Thyroid gland (tissue), 4 donors: ENCODE data around the gene SLC26A6. TPM values are rescaled to one million over a fixed set of nuclear protein-coding genes. Genes with fewer than 3 reads are reported as not detected.

ENCODE experiments used
- DNase-seq, 2 donors: peaks; one replicate each; pipeline ENCODE4 v3.0.0-alpha.2; 2019
- H3K27ac ChIP-seq, 3 donors: fragments of 200-600 bp; sonication (generic); 1 replicate in 2 of 3; 2 replicates in 1 of 3; pipeline ENCODE4 v1.5.1; 2016 to 2019; ENCODE audit warnings: mild to moderate bottlenecking in 1 of 3, moderate library complexity in 1 of 3
- H3K27me3 ChIP-seq: fragments of 200-600 bp; sonication (generic); one replicate; pipeline ENCODE4 v1.5.1; 2019
- H3K36me3 ChIP-seq, 2 donors: fragments of 200-600 bp; sonication (generic); one replicate each; pipeline ENCODE4 v1.5.1; 2016 to 2019
- H3K4me1 ChIP-seq, 2 donors: fragments of 200-600 bp; sonication (generic); one replicate each; pipeline ENCODE4 v1.5.1; 2017 to 2019
- H3K4me3 ChIP-seq, 3 donors: fragments of 200-600 bp; sonication (generic); replicated peaks in 1 of 3; 1 replicate in 2 of 3; 2 replicates in 1 of 3; pipeline ENCODE4 v1.5.1; 2016; ENCODE audit warnings: mild to moderate bottlenecking in 1 of 3
- H3K9me3 ChIP-seq: fragments of 200-600 bp; sonication (generic); one replicate; pipeline ENCODE4 v1.5.1; 2017
- POLR2A ChIP-seq, 2 donors: fragments of 450-650 bp; IDR thresholded peaks; one replicate each; pipeline ENCODE4 v1.6.1; 2017; ENCODE audit warnings: antibody characterized with exemption in 2 of 2, mild to moderate bottlenecking in 2 of 2, moderate library complexity in 1 of 2
- WGBS, 2 donors: methylation state at CpG; one replicate each; pipeline ENCODE4 v1.1.5; 2017; 5-methylcytosine and 5-hydroxymethylcytosine counted together
- intact Hi-C: fragments of 100-400 bp; cut with DNase I; formaldehyde crosslinking; loops from one replicate; pipeline ENCODE4 v1.15.1; 2023
- total RNA-seq, 4 donors: library from RNA; depleted of rRNA; stranded (reverse); fragments of >200 nt; gene quantifications; one replicate each; pipeline ENCODE4 v1.2.3, GENCODE V29; 2016
- TF ChIP-seq, protein P1 (sequence below), 6 experiments: fragments of 200-600 bp in 3 of 6; fragments of 450-650 bp in 3 of 6; sonication (generic) in 3 of 6; IDR thresholded peaks; one replicate each; pipeline ENCODE4 v1.5.1; 2016 to 2019; ENCODE audit warnings: antibody characterized with exemption in 6 of 6, mild to moderate bottlenecking in 2 of 6, inconsistent platforms in 1 of 6, moderate library complexity in 1 of 6

The SLC26A6 gene
- total RNA-seq, 4 donors from 2014 or later, result 7.5 to 19.1 (median 11.4) TPM

GRCh38 chr3:48631516-48632448, 3.5 kb downstream of the SLC26A6 start:
- 96% methylated on average over 16 of the region's 22 CpGs for WGBS, 2 donors
- intact Hi-C loops, result no loop called here
- no peaks in the 10 kb centered on the region for H3K27me3 ChIP-seq
- no peak overlapping the region for H3K27ac ChIP-seq
- no peak for DNase-seq
- peaks cover 0 to 12% of the 10 kb centered on the region in 2 donors for H3K36me3 ChIP-seq
- H3K4me1 ChIP-seq, result peaks cover 8 to 15% of the 10 kb centered on the region in 2 donors
- TF ChIP-seq POLR2A (IDR thresholded peaks at IDR 0.05), result no peak
- TF ChIP-seq, protein P1, sequence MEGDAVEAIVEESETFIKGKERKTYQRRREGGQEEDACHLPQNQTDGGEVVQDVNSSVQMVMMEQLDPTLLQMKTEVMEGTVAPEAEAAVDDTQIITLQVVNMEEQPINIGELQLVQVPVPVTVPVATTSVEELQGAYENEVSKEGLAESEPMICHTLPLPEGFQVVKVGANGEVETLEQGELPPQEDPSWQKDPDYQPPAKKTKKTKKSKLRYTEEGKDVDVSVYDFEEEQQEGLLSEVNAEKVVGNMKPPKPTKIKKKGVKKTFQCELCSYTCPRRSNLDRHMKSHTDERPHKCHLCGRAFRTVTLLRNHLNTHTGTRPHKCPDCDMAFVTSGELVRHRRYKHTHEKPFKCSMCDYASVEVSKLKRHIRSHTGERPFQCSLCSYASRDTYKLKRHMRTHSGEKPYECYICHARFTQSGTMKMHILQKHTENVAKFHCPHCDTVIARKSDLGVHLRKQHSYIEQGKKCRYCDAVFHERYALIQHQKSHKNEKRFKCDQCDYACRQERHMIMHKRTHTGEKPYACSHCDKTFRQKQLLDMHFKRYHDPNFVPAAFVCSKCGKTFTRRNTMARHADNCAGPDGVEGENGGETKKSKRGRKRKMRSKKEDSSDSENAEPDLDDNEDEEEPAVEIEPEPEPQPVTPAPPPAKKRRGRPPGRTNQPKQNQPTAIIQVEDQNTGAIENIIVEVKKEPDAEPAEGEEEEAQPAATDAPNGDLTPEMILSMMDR (IDR thresholded peaks at IDR 0.05), result no peak
- no peaks in the 10 kb centered on the region for H3K9me3 ChIP-seq
- H3K4me3 ChIP-seq, result no peak overlapping the region

DNA sequence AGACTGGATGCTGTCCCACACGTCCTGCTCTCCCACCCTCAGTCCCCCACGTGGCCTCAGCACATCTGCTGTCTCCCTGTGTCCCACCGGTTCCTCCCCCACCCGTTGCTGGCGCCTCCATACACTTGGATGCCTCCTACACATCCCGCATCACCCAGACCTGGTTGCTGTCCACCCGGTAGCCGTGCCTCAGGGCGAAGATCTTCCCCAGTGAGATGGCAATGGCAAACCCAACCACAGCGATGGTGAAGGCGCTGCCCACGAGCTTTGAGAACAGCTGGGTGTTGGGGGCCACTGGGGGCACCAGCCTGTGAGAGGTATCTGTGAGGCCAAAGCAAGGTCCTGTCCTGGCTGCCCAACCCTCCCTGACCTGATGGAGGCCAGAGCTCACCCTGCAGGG, 4.4 kb downstream of the SLC26A6 start:
- Histone ChIP-seq H3K27ac (no peak overlapping the region), H3K9me3 (no peaks in the 10 kb centered on the region), H3K4me3 (no peak overlapping the region), H3K4me1 (peaks cover 3 to 9% of the 10 kb centered on the region in 2 donors), H3K36me3 (peaks cover 0 to 12% of the 10 kb centered on the region in 2 donors), H3K27me3 (no peaks in the 10 kb centered on the region)
- intact Hi-C loops, result no loop called here
- TF ChIP-seq POLR2A (IDR thresholded peaks at IDR 0.05), result no peak
- TF ChIP-seq, protein P1 (IDR thresholded peaks at IDR 0.05), result no peak
- no peak for DNase-seq
- WGBS, 2 donors, result 94 to 96% methylated on average over 9 to 12 of the region's 12 CpGs

GRCh38 chr3:48630407-48630806, 4.9 kb downstream of the SLC26A6 start:
- no peaks in the 10 kb centered on the region for H3K27me3 ChIP-seq
- no peak for TF ChIP-seq POLR2A (IDR thresholded peaks at IDR 0.05)
- TF ChIP-seq, protein P1 (IDR thresholded peaks at IDR 0.05), result no peak
- H3K4me3 ChIP-seq, result no peak overlapping the region
- H3K9me3 ChIP-seq, result no peaks in the 10 kb centered on the region
- intact Hi-C loops, result no loop called here
- WGBS, 2 donors, result 90 to 95% methylated on average over 5 to 8 of the region's 8 CpGs
- H3K27ac ChIP-seq, result no peak overlapping the region
- DNase-seq, result no peak
- H3K36me3 ChIP-seq, result peaks cover 0 to 12% of the 10 kb centered on the region in 2 donors
- H3K4me1 ChIP-seq, result peaks cover 3 to 9% of the 10 kb centered on the region in 2 donors

DNA sequence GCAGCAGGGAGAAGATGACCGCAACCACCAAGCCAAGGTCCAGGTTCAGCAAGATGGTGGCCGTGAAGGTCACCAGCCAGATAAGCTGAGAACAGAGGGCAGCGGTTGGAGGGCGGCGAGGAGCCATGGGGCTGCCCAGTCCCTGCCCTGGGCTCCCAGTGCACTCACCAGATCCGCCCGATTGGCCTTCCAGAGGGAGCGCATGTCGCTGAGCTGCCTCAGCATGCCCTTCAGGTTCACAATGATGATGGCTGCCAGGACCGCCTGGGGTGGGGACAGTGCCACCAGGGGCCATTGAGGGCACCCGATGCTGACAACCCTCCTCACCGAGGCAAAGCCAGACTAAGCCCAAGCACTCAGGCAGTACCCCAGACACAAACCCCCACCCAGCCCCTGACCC, 5.4 kb downstream of the SLC26A6 start:
- Histone ChIP-seq H3K27ac (no peak overlapping the region), H3K4me3 (no peak overlapping the region), H3K27me3 (no peaks in the 10 kb centered on the region), H3K4me1 (peaks cover 3 to 9% of the 10 kb centered on the region in 2 donors), H3K36me3 (peaks cover 0 to 12% of the 10 kb centered on the region in 2 donors), H3K9me3 (no peaks in the 10 kb centered on the region)
- WGBS, 2 donors, result 95 to 98% methylated on average over 4 to 11 of the region's 12 CpGs
- intact Hi-C loops, result no loop called here
- TF ChIP-seq POLR2A (IDR thresholded peaks at IDR 0.05), result no peak
- TF ChIP-seq, protein P1 (IDR thresholded peaks at IDR 0.05), result no peak
- no peak for DNase-seq
